MCF 10A (cell line): ENCODE results near the gene NES. TPM values are rescaled to one million over a fixed set of nuclear protein-coding genes. Genes with fewer than 3 reads are reported as not detected.

Experiments used
- BruUV-seq: library from RNA; stranded (reverse); fragments of 400-500 nt; replicated peaks from 2 replicates; lab custom pipeline; 2021; lab: Mats Ljungman, UMichigan
- CTCF ChIA-PET: fragments of 300-600 bp; sonication (Branson Sonifier 250); formaldehyde crosslinking; extraction: SDS; loops from one replicate; lab custom pipeline; 2021; ENCODE audit warnings: antibody characterized with exemption, inconsistent platforms; lab: Yijun Ruan, JAX
- POLR2A ChIA-PET: fragments of 300-600, 350-650 bp; sonication (Branson Sonifier 250); formaldehyde crosslinking; extraction: SDS; loops from one replicate; lab custom pipeline; 2020; ENCODE audit warnings: antibody characterized with exemption, inconsistent platforms; lab: Yijun Ruan, JAX
- DNase-seq: peaks from one replicate; pipeline ENCODE4 v3.0.0-alpha.2; 2018; ENCODE audit not compliant: unreplicated experiment
- H3K27ac Mint-ChIP-seq: one replicate; pipeline ENCODE4 v1.8.0; 2022; ENCODE audit warnings: mild to moderate bottlenecking, low read depth, mixed read lengths; ENCODE audit not compliant: unreplicated experiment
- H3K27me3 Mint-ChIP-seq: one replicate; pipeline ENCODE4 v1.8.0; 2022; ENCODE audit warnings: mixed read lengths; ENCODE audit not compliant: insufficient read depth, unreplicated experiment
- H3K36me3 Mint-ChIP-seq: one replicate; pipeline ENCODE4 v1.8.0; 2022; ENCODE audit warnings: mild to moderate bottlenecking, moderate library complexity, mixed read lengths; ENCODE audit not compliant: insufficient read depth, unreplicated experiment
- H3K4me1 Mint-ChIP-seq: one replicate; pipeline ENCODE4 v1.8.0; 2022; ENCODE audit warnings: mixed read lengths; ENCODE audit not compliant: insufficient read depth, unreplicated experiment
- H3K4me3 Mint-ChIP-seq: one replicate; pipeline ENCODE4 v1.8.0; 2022; ENCODE audit warnings: mild to moderate bottlenecking, moderate library complexity, mixed read lengths; ENCODE audit not compliant: unreplicated experiment
- H3K9me3 Mint-ChIP-seq: one replicate; pipeline ENCODE4 v1.8.0; 2022; ENCODE audit warnings: mixed read lengths; ENCODE audit not compliant: unreplicated experiment
- CTCF ChIP-seq: fragments of 200-600 bp; IDR thresholded peaks from one replicate; pipeline ENCODE4 v1.8.0; 2022; ENCODE audit warnings: antibody characterized with exemption, mild to moderate bottlenecking; ENCODE audit not compliant: unreplicated experiment
- intact Hi-C: fragments of 100-400 bp; cut with micrococcal nuclease; formaldehyde crosslinking; loops from 2 replicates; pipeline ENCODE4 v1.14.1; 2022
- total RNA-seq: library from RNA; stranded (reverse); gene quantifications from 2 replicates; pipeline ENCODE4 v1.2.3, GENCODE V29; 2022

NES gene
- total RNA-seq, 1 experiment from 2014 or later = not detected

GRCh38 chr1:156662005-156662799, 15.0 kb downstream of the NES start:
- no peak for TF ChIP-seq CTCF
- DNase-seq = no peak
- POLR2A ChIA-PET = interaction anchor here (0.7 to 3.6 kb wide), 9 partner anchors 15 to 157 kb away, joined by 4 to 58 read pairs (median 10); partner anchors contain the start of genes HDGF, ISG20L2, METTL25B and MRPL24
- no peaks in the 10 kb centered on the region for H3K9me3 Mint-ChIP-seq
- CTCF ChIA-PET = interaction anchor here (0.6 to 13.0 kb wide), 20 partner anchors 12 to 266 kb away, joined by 3 to 552 read pairs (median 9); partner anchors contain the start of genes CRABP2, HAPLN2, ISG20L2 and METTL25B
- BruUV-seq = no TSS peak
- peaks cover 54% of the 10 kb centered on the region for H3K4me1 Mint-ChIP-seq
- H3K27me3 Mint-ChIP-seq = no peaks in the 10 kb centered on the region
- peaks cover 18% of the 10 kb centered on the region for H3K36me3 Mint-ChIP-seq
- intact Hi-C loops = no loop called here
- no peak overlapping the region for H3K27ac Mint-ChIP-seq
- H3K4me3 Mint-ChIP-seq = no peak overlapping the region

- Mint-ChIP-seq H3K9me3 (no peaks in the 10 kb centered on the region), H3K27ac (peak overlapping the region; percentile 83), H3K4me1 (peaks cover 49% of the 10 kb centered on the region), H3K27me3 (no peaks in the 10 kb centered on the region), H3K4me3 (peak overlapping the region; percentile 87), H3K36me3 (peaks cover 18% of the 10 kb centered on the region)
- DNase-seq = no peak
- POLR2A ChIA-PET = interaction anchor here (0.7 to 3.6 kb wide), 30 partner anchors 8 to 467 kb away, joined by 3 to 58 read pairs (median 4); partner anchors contain the start of genes HDGF, ISG20L2, MEF2D and METTL25B
- no peak for TF ChIP-seq CTCF
- intact Hi-C loops = loop anchor here (1.0 kb wide), 4 partner anchors 18 to 66 kb away; no protein-coding TSS in a partner anchor
- CTCF ChIA-PET = interaction anchor here (0.6 to 13.0 kb wide), 43 partner anchors 11 to 1926 kb away, joined by 3 to 552 read pairs (median 5); partner anchors contain the start of genes CRABP2, HAPLN2, ISG20L2 and METTL25B
- TSS peak; percentile 88 for BruUV-seq
These were observed 16.5 kb downstream of the NES start for GRCh38 chr1:156660752-156661112.

GRCh38 chr1:156659988-156660751, 17.0 kb downstream of the NES start:
- H3K9me3 Mint-ChIP-seq = no peaks in the 10 kb centered on the region
- TF ChIP-seq CTCF = peak; percentile 98
- BruUV-seq = TSS peak; percentile 99
- peaks cover 49% of the 10 kb centered on the region for H3K4me1 Mint-ChIP-seq
- DNase-seq = peak; percentile 99
- CTCF ChIA-PET = interaction anchor here (0.6 to 13.0 kb wide), 67 partner anchors 10 to 1439 kb away, joined by 3 to 552 read pairs (median 5); partner anchors contain the start of genes BCAN, CRABP2, HAPLN2 and ISG20L2
- H3K4me3 Mint-ChIP-seq = peak overlapping the region; percentile 87
- POLR2A ChIA-PET = interaction anchor here (0.7 to 3.6 kb wide), 19 partner anchors 12 to 159 kb away, joined by 3 to 58 read pairs (median 6); partner anchors contain the start of genes HDGF, ISG20L2, MEF2D and METTL25B
- intact Hi-C loops = loop anchor here (1.0 kb wide), 4 partner anchors 18 to 66 kb away; no protein-coding TSS in a partner anchor
- H3K27ac Mint-ChIP-seq = peak overlapping the region; percentile 83
- H3K27me3 Mint-ChIP-seq = no peaks in the 10 kb centered on the region
- peaks cover 18% of the 10 kb centered on the region for H3K36me3 Mint-ChIP-seq
